Activated gamma-delta T cell (primary cell): ENCODE results near the gene CSTF1.

Source experiments
- DNase-seq: peaks from one replicate; lab custom pipeline; 2025; lab: John Stamatoyannopoulos, UW
- total RNA-seq, 2 donors: gene quantifications; one replicate each; lab custom pipeline; 2026; lab: John Stamatoyannopoulos, UW

Gene CSTF1
- total RNA-seq: 54.5 to 66.7 reads per million in 2 donors

- DNase-seq: peak; percentile 98
These were observed at the start of gene CSTF1, which contains the start of gene AURKA for GRCh38 chr20:56392132-56392880. TSS of gene CSTF1 (plus strand) at chr20:56392645. CDS start at chr20:56395553, 2,908 bp downstream. TSS of gene AURKA (minus strand) at chr20:56392215. CDS start at chr20:56388197, 4,018 bp downstream.

GRCh38 chr20:56342783-56343182, 49.7 kb upstream of the CSTF1 start:
- no peak for DNase-seq

- no peak for DNase-seq
These were observed 48.5 kb upstream of the CSTF1 start for GRCh38 chr20:56343861-56344381.

- no peak for DNase-seq
These were observed 46.5 kb upstream of the CSTF1 start for GRCh38 chr20:56345911-56346310.

- no peak for DNase-seq
These were observed 44.7 kb upstream of the CSTF1 start for GRCh38 chr20:56347628-56348304.

- no peak for DNase-seq
These were observed 44.1 kb upstream of the CSTF1 start for GRCh38 chr20:56348305-56348693.

- no peak for DNase-seq
These were observed 43.7 kb upstream of the CSTF1 start for GRCh38 chr20:56348746-56349145.

GRCh38 chr20:56350842-56351241, 41.6 kb upstream of the CSTF1 start:
- no peak for DNase-seq

- DNase-seq: no peak
These were observed 39.9 kb upstream of the CSTF1 start for GRCh38 chr20:56352345-56353055.

GRCh38 chr20:56353356-56353755, 39.1 kb upstream of the CSTF1 start:
- no peak for DNase-seq

GRCh38 chr20:56358070-56358469, 34.4 kb upstream of the CSTF1 start:
- DNase-seq: no peak

- DNase-seq: peak; percentile 69
These were observed 33.7 kb upstream of the CSTF1 start, which contains the start of gene FAM210B for GRCh38 chr20:56358600-56359211. TSS of gene FAM210B (plus strand) at chr20:56358974. CDS start at chr20:56359006, 32 bp downstream.

GRCh38 chr20:56359212-56360132, 33.0 kb upstream of the CSTF1 start:
- no peak for DNase-seq

GRCh38 chr20:56360133-56360907, 32.1 kb upstream of the CSTF1 start:
- DNase-seq: no peak

- no peak for DNase-seq
These were observed 31.6 kb upstream of the CSTF1 start for GRCh38 chr20:56360908-56361205.

GRCh38 chr20:56361900-56362299, 30.5 kb upstream of the CSTF1 start:
- no peak for DNase-seq

- no peak for DNase-seq
These were observed 29.5 kb upstream of the CSTF1 start for GRCh38 chr20:56362833-56363413.

GRCh38 chr20:56363491-56363890, 29.0 kb upstream of the CSTF1 start:
- no peak for DNase-seq

GRCh38 chr20:56368351-56369134, 23.9 kb upstream of the CSTF1 start:
- DNase-seq: no peak
